ENCODE data around the gene KAT2B. TPM values are rescaled to one million over a fixed set of nuclear protein-coding genes. Genes with fewer than 3 reads are reported as not detected.

The KAT2B gene
- total RNA-seq, 8 experiments from 2014 or later = 7.2 to 25.6 (median 10.0) TPM

- no peak overlapping the region for H3K27ac ChIP-seq
- WGBS, 10 experiments = 10 to 100% (median 77%) methylated on average over 1 to 2 of the region's 2 CpGs
- no peaks in the 10 kb centered on the region for H3K4me1 ChIP-seq (replicated peaks in 1 of 2)
- in situ Hi-C loops (cut with MboI; ENCODE audit: low pct_unique_long_range_greater_than_20kb in 2 of 9, low sequenced_read_pairs in 9 of 9, unreplicated experiment in 9 of 9) = no loop called here
- no peak overlapping the region for H3K4me3 ChIP-seq
- no peak for ATAC-seq (replicated peaks in 6 of 8)
Measured at GRCh38 chr3:20123131-20123652, 82.9 kb downstream of the KAT2B start.

- in situ Hi-C loops (cut with MboI; ENCODE audit: low pct_unique_long_range_greater_than_20kb in 2 of 9, low sequenced_read_pairs in 9 of 9, unreplicated experiment in 9 of 9) = no loop called here
- no peak overlapping the region for H3K4me3 ChIP-seq
- no peak overlapping the region for H3K27ac ChIP-seq
- WGBS, 10 experiments = 33 to 100% (median 98%) methylated on average over 1 to 2 of the region's 4 CpGs; no CpG with 5 or more reads in 4 of the 10 experiments
- peaks cover 2 to 5% of the 10 kb centered on the region in 2 donors for H3K4me1 ChIP-seq (replicated peaks in 1 of 2)
- no peak for ATAC-seq (replicated peaks in 6 of 8)
Measured at GRCh38 chr3:20125289-20125688, 85.0 kb downstream of the KAT2B start.

- 21 to 100% (median 86%) methylated on average over 1 to 10 of the region's 10 CpGs; no CpG with 5 or more reads in 2 of the 10 experiments for WGBS, 10 experiments
- in situ Hi-C loops (cut with MboI; ENCODE audit: low pct_unique_long_range_greater_than_20kb in 2 of 9, low sequenced_read_pairs in 9 of 9, unreplicated experiment in 9 of 9) = no loop called here
- Histone ChIP-seq H3K4me3 (no peak overlapping the region), H3K4me1 (replicated peaks in 1 of 2) (peaks cover 2 to 5% of the 10 kb centered on the region in 2 donors), H3K27ac (no peak overlapping the region)
- ATAC-seq (replicated peaks in 6 of 8) = no peak
Measured at GRCh38 chr3:20125897-20126296, 85.7 kb downstream of the KAT2B start.

GRCh38 chr3:20128358-20128757 lies 88.1 kb downstream of the KAT2B start:
- ATAC-seq (replicated peaks in 6 of 8) = no peak
- 81 to 100% (median 95%) methylated on average over 1 to 2 of the region's 2 CpGs; no CpG with 5 or more reads in 3 of the 10 experiments for WGBS, 10 experiments
- no peak overlapping the region for H3K27ac ChIP-seq
- in situ Hi-C loops (cut with MboI; ENCODE audit: low pct_unique_long_range_greater_than_20kb in 2 of 9, low sequenced_read_pairs in 9 of 9, unreplicated experiment in 9 of 9) = no loop called here
- no peak overlapping the region for H3K4me3 ChIP-seq
- peaks cover 2 to 5% of the 10 kb centered on the region in 2 donors for H3K4me1 ChIP-seq (replicated peaks in 1 of 2)

GRCh38 chr3:20130106-20130505 lies 89.9 kb downstream of the KAT2B start:
- WGBS, 10 experiments = 39 to 100% (median 82%) methylated on average over 1 to 7 of the region's 7 CpGs
- in situ Hi-C loops (cut with MboI; ENCODE audit: low pct_unique_long_range_greater_than_20kb in 2 of 9, low sequenced_read_pairs in 9 of 9, unreplicated experiment in 9 of 9) = no loop called here
- Histone ChIP-seq H3K27ac (no peak overlapping the region), H3K4me3 (no peak overlapping the region), H3K4me1 (replicated peaks in 1 of 2) (peaks cover 2 to 5% of the 10 kb centered on the region in 2 donors)
- ATAC-seq (replicated peaks in 6 of 8) = peak in 5 of 8 experiments; percentile 73 to 87 (median 81)

- H3K4me3 ChIP-seq = no peak overlapping the region
- ATAC-seq (replicated peaks in 6 of 8) = peak in 1 of 8 experiments; percentile 21
- in situ Hi-C loops (cut with MboI; ENCODE audit: low pct_unique_long_range_greater_than_20kb in 2 of 9, low sequenced_read_pairs in 9 of 9, unreplicated experiment in 9 of 9) = no loop called here
- WGBS, 10 experiments = 0 to 94% (median 67%) methylated on average over 1 of the region's 1 CpG; no CpG with 5 or more reads in 2 of the 10 experiments
- no peak overlapping the region for H3K27ac ChIP-seq
- no peaks in the 10 kb centered on the region for H3K4me1 ChIP-seq (replicated peaks in 1 of 2)
Measured at GRCh38 chr3:20136231-20136630, 96.0 kb downstream of the KAT2B start.

GRCh38 chr3:20137647-20138046 lies 97.4 kb downstream of the KAT2B start:
- 0 to 100% (median 85%) methylated on average over 1 to 4 of the region's 4 CpGs; no CpG with 5 or more reads in 4 of the 10 experiments for WGBS, 10 experiments
- H3K4me1 ChIP-seq (replicated peaks in 1 of 2) = peaks cover 4% of the 10 kb centered on the region in 2 donors
- no peak for ATAC-seq (replicated peaks in 6 of 8)
- no peak overlapping the region for H3K27ac ChIP-seq
- no peak overlapping the region for H3K4me3 ChIP-seq
- in situ Hi-C loops (cut with MboI; ENCODE audit: low pct_unique_long_range_greater_than_20kb in 2 of 9, low sequenced_read_pairs in 9 of 9, unreplicated experiment in 9 of 9) = no loop called here

GRCh38 chr3:20140881-20141280 lies 100.6 kb downstream of the KAT2B start:
- Histone ChIP-seq H3K4me1 (replicated peaks in 1 of 2) (peaks cover 7% of the 10 kb centered on the region in 2 donors), H3K4me3 (no peak overlapping the region), H3K27ac (no peak overlapping the region)
- WGBS, 10 experiments = 6 to 75% (median 61%) methylated on average over 2 of the region's 2 CpGs
- ATAC-seq (replicated peaks in 6 of 8) = peak in 1 of 8 experiments; percentile 24
- in situ Hi-C loops (cut with MboI; ENCODE audit: low pct_unique_long_range_greater_than_20kb in 2 of 9, low sequenced_read_pairs in 9 of 9, unreplicated experiment in 9 of 9) = no loop called here

- Histone ChIP-seq H3K4me3 (no peak overlapping the region), H3K4me1 (replicated peaks in 1 of 2) (peaks cover 7 to 8% of the 10 kb centered on the region in 2 donors), H3K27ac (no peak overlapping the region)
- in situ Hi-C loops (cut with MboI; ENCODE audit: low pct_unique_long_range_greater_than_20kb in 2 of 9, low sequenced_read_pairs in 9 of 9, unreplicated experiment in 9 of 9) = no loop called here
- ATAC-seq (replicated peaks in 6 of 8) = peak in 4 of 8 experiments; percentile 8 to 78 (median 30)
- 13 to 69% (median 40%) methylated on average over 1 to 2 of the region's 2 CpGs for WGBS, 10 experiments
Measured at GRCh38 chr3:20141316-20141715, 101.1 kb downstream of the KAT2B start.

- Histone ChIP-seq H3K4me3 (no peak overlapping the region), H3K4me1 (replicated peaks in 1 of 2) (peaks cover 7 to 8% of the 10 kb centered on the region in 2 donors), H3K27ac (no peak overlapping the region)
- 0 to 35% (median 5%) methylated on average over 1 to 7 of the region's 7 CpGs; no CpG with 5 or more reads in 2 of the 10 experiments for whole genome bisulfite sequencing, 10 experiments
- peak in 6 of 8 experiments; percentile 78 to 100 (median 100) for ATAC-seq (replicated peaks in 6 of 8)
- in situ Hi-C loops (cut with MboI; ENCODE audit: low pct_unique_long_range_greater_than_20kb in 2 of 9, low sequenced_read_pairs in 9 of 9, unreplicated experiment in 9 of 9) = no loop called here
Measured at GRCh38 chr3:20141851-20142250, 101.6 kb downstream of the KAT2B start.

GRCh38 chr3:20142517-20142916 lies 102.3 kb downstream of the KAT2B start:
- in situ Hi-C loops (cut with MboI; ENCODE audit: low pct_unique_long_range_greater_than_20kb in 2 of 9, low sequenced_read_pairs in 9 of 9, unreplicated experiment in 9 of 9) = no loop called here
- Histone ChIP-seq H3K4me1 (replicated peaks in 1 of 2) (peaks cover 7 to 8% of the 10 kb centered on the region in 2 donors), H3K4me3 (no peak overlapping the region), H3K27ac (no peak overlapping the region)
- no peak for ATAC-seq (replicated peaks in 6 of 8)
- WGBS, 10 experiments = 78 to 100% (median 100%) methylated on average over 1 to 4 of the region's 4 CpGs; no CpG with 5 or more reads in 3 of the 10 experiments

GRCh38 chr3:20143519-20143918 lies 103.3 kb downstream of the KAT2B start:
- no peak for ATAC-seq (replicated peaks in 6 of 8)
- WGBS, 10 experiments = 57 to 100% (median 97%) methylated on average over 1 to 2 of the region's 2 CpGs
- Histone ChIP-seq H3K27ac (no peak overlapping the region), H3K4me1 (replicated peaks in 1 of 2) (peaks cover 7 to 8% of the 10 kb centered on the region in 2 donors), H3K4me3 (no peak overlapping the region)
- in situ Hi-C loops (cut with MboI; ENCODE audit: low pct_unique_long_range_greater_than_20kb in 2 of 9, low sequenced_read_pairs in 9 of 9, unreplicated experiment in 9 of 9) = no loop called here

GRCh38 chr3:20145874-20146273 lies 105.6 kb downstream of the KAT2B start:
- in situ Hi-C loops (cut with MboI; ENCODE audit: low pct_unique_long_range_greater_than_20kb in 2 of 9, low sequenced_read_pairs in 9 of 9, unreplicated experiment in 9 of 9) = no loop called here
- Histone ChIP-seq H3K4me3 (no peak overlapping the region), H3K27ac (no peak overlapping the region), H3K4me1 (replicated peaks in 1 of 2) (peaks cover 7 to 8% of the 10 kb centered on the region in 2 donors)
- 40 to 100% (median 83%) methylated on average over 1 to 2 of the region's 2 CpGs; no CpG with 5 or more reads in 3 of the 10 experiments for WGBS, 10 experiments
- ATAC-seq (replicated peaks in 6 of 8) = no peak

- no peak for ATAC-seq (replicated peaks in 6 of 8)
- peaks cover 7 to 8% of the 10 kb centered on the region in 2 donors for H3K4me1 ChIP-seq (replicated peaks in 1 of 2)
Measured at GRCh38 chr3:20146301-20146700, 106.1 kb downstream of the KAT2B start.

More at GRCh38 chr3:20146301-20146700, 106.1 kb downstream of the KAT2B start:
- 63 to 100% (median 91%) methylated on average over 2 to 8 of the region's 8 CpGs for WGBS, 10 experiments
- in situ Hi-C loops (cut with MboI; ENCODE audit: low pct_unique_long_range_greater_than_20kb in 2 of 9, low sequenced_read_pairs in 9 of 9, unreplicated experiment in 9 of 9) = no loop called here
- Histone ChIP-seq H3K4me3 (no peak overlapping the region), H3K27ac (no peak overlapping the region)
